Esophagus muscularis mucosa (tissue), 4 donors: ENCODE results near the gene CAPN2.
A peak's percentile ranks its signal among the peaks of the same experiment; 100 is the strongest.

Experiments used
- EP300 ChIP-seq: sonication (generic); formaldehyde crosslinking; IDR thresholded peaks from one replicate; pipeline ENCODE4 v1.6.1; 2017; ENCODE audit warnings: antibody characterized with exemption
- POLR2AphosphoS5 ChIP-seq, 2 donors: sonication (generic); formaldehyde crosslinking; IDR thresholded peaks; one replicate each; pipeline ENCODE4 v1.6.1; 2017; ENCODE audit warnings: antibody characterized with exemption in 2 of 2
- TF ChIP-seq, protein P1 (sequence below), 3 experiments: fragments of 200-600 bp in 2 of 3; fragments of 450-650 bp in 1 of 3; sonication (generic) in 2 of 3; IDR thresholded peaks; one replicate each; pipeline ENCODE4 v1.5.1; 2017 to 2019; ENCODE audit warnings: antibody characterized with exemption in 3 of 3, mild to moderate bottlenecking in 2 of 3, moderate library complexity in 1 of 3

DNA sequence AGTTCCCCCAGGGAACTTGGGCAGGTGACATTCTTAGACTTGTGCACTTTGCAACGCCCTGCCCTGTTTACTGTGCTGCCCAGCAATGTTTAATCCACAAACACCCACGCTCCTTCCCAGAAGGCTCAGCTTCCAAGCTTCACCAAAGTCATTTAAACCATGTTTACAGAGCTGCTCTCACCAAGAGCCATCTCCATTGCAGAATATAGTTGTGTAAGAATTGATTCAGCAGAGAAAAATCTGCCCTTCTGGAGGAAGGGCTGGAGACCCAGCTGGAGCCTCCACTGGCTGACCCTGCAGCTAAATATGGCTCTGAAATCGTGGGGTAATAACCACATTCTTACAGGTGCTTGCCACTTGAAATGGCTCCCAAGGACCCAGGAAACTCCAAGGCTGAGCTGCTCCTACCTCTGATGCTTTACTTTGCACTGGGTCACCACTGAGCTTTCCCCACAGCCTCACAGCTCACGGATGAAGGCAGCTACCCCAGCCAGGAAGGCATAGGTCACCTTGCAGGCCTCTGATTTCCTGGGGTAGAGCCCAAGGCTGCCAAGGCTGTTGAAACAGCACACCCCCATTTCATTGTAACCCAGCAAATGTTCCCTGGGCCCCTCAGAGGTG, 8.7 kb downstream of the CAPN2 start:
- TF ChIP-seq, protein P1, sequence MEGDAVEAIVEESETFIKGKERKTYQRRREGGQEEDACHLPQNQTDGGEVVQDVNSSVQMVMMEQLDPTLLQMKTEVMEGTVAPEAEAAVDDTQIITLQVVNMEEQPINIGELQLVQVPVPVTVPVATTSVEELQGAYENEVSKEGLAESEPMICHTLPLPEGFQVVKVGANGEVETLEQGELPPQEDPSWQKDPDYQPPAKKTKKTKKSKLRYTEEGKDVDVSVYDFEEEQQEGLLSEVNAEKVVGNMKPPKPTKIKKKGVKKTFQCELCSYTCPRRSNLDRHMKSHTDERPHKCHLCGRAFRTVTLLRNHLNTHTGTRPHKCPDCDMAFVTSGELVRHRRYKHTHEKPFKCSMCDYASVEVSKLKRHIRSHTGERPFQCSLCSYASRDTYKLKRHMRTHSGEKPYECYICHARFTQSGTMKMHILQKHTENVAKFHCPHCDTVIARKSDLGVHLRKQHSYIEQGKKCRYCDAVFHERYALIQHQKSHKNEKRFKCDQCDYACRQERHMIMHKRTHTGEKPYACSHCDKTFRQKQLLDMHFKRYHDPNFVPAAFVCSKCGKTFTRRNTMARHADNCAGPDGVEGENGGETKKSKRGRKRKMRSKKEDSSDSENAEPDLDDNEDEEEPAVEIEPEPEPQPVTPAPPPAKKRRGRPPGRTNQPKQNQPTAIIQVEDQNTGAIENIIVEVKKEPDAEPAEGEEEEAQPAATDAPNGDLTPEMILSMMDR (IDR thresholded peaks at IDR 0.05), result no peak
- TF ChIP-seq EP300 (no peak), POLR2AphosphoS5 (IDR thresholded peaks at IDR 0.05) (peak in 1 of 2 donors; percentile 61)
